Urothelium cell line (cell line): ENCODE data around the gene CENATAC.
A peak's percentile ranks its signal among the peaks of the same experiment; 100 is the strongest.
"Not testable (repeated sequence)": the region's sequence is repeated elsewhere in the genome, so short reads cannot be mapped to it uniquely, and the experiment has no call there.

Experiments used
- DNase-seq: peaks from one replicate; pipeline ENCODE4 v3.0.0; 2011; ENCODE audit warnings: low spot score, mixed read lengths
- FAIRE-seq: peaks from 2 replicates; lab custom pipeline; 2011; peaks lifted over from hg19 to GRCh38; lab: Jason Lieb, UNC

The CENATAC gene

DNA sequence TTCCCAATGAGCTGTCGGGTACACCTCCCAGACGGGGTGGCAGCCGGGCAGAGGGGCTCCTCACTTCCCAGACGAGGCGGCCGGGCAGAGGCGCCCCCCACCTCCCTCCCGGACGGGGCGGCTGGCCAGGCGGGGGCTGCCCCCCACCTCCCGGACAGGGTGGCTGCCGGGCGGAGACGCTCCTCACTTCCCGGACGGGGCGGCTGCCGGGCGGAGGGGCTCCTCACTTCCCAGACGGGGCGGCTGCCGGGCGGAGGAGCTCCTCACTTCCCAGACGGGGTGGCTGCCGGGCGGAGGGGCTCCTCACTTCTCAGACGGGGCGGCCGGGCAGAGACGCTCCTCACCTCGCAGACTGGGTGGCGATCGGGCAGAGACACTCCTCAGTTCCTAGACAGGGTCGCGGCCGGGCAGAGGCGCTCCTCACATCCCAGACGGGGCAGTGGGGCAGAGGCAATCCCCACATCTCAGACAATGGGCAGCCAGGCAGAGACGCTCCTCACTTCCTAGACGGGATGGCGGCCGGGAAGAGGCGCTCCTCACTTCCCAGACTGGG, 6.4 kb upstream of the CENATAC start:
- not testable (repeated sequence) for FAIRE-seq, DNase-seq

DNA sequence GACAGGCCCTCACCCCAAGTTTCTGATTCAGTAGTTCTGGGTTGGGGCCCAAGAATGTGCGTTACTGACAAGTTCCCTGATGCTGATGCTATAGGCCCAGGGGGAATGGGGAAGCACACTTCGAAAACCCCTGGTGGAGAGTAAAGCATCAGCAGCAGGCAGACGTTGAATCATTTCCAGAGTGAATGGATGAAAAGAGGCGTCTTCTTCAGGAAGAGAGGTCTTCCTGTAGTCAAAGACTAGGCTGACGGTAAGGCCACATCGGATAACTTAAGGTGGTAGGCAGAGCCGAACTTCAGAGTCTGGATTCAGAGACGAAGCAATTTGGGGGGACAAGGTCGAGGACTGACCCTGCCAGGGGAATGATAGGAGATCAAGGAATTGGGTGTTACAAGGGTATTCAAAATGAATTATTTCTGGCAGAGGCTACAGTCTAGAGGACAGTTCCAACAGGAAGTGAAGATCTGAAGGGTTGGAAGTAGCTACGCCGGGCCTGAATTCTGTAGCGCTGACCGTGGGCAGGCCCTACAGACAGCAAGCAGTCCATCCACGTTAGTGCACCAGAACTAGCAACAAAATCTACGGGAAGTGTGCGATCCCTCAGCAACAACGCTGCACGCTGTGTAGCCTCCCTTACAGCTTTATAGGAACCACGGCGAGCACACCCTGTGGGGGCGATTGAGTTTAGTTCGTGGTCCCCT, 862 bp upstream of the CENATAC start:
- peak; percentile 22 for DNase-seq
- FAIRE-seq, result no peak

DNA sequence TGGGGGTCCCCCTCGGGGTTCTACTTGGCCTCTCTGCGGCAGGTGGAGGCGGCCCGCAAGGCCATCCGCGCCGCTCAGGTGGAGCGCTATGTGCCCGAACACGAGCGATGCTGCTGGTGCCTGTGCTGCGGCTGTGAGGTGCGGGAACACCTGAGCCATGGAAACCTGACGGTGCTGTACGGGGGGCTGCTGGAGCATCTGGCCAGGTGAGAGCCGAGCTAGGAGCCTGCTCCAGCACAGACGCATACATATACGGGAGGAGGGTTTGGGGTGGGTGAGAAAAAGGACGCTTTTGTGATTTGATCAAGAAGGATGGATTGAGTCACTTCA, 415 bp downstream of the CENATAC start:
- no peak for FAIRE-seq

DNA sequence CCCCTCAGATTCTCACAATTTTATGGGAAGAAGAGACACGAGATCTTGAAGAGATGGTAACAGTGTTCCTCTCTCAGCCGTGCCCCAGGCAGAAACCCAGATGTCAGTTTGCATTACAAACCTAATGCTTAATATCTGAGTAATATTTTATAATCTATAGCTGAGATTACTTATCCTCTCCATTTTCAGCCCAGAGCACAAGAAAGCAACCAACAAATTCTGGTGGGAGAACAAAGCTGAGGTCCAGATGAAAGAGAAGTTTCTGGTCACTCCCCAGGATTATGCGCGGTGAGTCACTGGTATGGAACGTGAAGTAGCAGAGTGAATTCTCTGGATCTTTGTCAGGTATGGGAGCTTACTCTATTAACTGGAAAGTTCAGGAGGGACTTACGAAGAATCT, 884 bp downstream of the CENATAC start:
- DNase-seq (peak; percentile 46), FAIRE-seq (no peak)

More for the DNA sequence above, 415 bp downstream of the CENATAC start:
- DNase-seq, result no peak

DNA sequence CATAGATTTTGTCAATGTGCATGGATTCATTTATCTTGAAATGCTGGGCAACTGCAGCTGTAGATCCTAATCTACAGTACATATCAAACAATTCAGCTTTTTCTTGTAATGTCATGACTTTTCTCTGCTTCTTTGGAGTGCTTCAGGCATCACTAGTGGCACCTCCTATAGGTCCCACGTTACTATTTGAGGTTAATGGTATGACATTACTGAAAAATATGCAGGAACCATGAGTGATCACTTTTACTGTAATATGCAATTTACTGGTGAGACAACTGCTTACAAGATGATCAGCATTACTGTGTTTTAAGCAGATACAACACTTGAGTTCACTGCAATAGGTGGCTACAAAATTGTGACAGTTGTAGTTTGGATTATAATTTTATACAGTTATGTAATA, 3.0 kb downstream of the CENATAC start:
- DNase-seq (no peak), FAIRE-seq (no peak)

DNA sequence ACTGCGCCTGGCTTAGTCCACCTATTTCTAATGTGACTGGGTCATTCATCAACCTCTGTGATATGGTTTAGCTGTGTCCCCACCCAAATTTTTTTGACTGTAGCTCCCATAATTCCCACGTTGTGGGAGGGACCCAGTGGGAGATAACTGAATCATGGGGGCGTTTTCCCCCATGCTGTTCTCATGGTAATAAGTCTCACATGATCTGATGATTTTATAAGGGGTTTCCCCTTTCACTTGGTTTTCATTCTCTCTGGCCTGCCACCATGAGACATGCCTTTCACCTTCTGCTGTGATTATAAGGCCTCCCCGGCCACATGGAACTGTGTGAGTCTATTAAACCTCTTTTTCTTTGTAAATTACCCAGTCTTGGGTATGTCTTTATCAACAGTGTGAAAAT, 8.7 kb downstream of the CENATAC start:
- no peak for DNase-seq

DNA sequence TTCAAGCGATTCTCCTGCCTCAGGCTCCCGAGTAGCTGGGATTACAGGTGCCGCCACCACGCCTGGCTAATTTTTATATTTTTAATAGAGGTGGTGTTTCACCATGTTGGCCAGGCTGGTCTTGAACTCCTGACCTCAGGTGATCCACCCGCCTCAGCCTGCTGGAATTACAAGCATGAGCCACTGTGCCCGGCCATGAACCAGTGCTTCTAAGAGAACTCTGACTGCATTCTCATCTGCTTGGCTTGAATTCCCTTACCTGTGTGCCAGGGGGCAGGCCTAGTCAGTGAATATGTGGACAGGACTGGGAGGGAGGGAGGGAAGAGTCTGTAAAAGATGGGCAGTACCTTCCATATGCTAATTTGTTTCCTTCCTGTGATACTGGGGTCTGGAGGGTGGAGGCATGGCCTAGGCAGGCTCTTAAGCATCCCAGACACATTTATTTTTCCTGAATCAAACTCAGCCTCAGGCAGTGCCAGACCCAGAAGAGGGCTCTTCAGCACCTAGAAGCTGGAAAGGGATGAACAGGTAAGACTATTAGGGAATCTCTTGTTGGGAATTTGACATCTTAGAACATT, 13.6 kb downstream of the CENATAC start:
- FAIRE-seq, result no peak

More for the DNA sequence above, 8.7 kb downstream of the CENATAC start:
- no peak for FAIRE-seq

DNA sequence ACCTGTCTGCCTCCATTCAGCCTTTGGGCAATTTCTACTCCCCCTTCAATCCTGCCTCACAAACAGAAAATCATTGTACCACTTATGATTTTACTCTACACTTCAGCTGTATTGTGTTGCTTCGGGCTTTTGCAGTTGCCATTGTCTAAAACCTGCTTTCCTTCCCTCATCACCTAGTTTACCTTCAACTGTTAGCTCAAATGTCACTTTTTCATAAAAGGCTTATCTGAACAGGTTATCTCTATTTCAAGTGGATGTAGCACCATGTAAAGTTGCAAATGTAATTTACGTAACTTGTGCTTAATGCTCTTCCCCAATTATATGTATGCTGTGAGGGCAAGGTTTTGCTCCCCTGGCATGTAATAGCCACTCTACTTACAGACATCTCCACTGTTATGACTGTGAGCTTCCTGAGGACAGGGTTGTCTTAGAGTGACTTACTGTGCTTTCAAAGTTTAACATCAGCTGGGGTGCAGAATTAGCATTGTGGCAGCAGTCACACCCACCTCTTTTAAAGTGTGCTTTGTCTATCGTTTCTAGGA, 14.8 kb downstream of the CENATAC start:
- no peak for FAIRE-seq
- no peak for DNase-seq

More for the DNA sequence above, 13.6 kb downstream of the CENATAC start:
- DNase-seq, result no peak

DNA sequence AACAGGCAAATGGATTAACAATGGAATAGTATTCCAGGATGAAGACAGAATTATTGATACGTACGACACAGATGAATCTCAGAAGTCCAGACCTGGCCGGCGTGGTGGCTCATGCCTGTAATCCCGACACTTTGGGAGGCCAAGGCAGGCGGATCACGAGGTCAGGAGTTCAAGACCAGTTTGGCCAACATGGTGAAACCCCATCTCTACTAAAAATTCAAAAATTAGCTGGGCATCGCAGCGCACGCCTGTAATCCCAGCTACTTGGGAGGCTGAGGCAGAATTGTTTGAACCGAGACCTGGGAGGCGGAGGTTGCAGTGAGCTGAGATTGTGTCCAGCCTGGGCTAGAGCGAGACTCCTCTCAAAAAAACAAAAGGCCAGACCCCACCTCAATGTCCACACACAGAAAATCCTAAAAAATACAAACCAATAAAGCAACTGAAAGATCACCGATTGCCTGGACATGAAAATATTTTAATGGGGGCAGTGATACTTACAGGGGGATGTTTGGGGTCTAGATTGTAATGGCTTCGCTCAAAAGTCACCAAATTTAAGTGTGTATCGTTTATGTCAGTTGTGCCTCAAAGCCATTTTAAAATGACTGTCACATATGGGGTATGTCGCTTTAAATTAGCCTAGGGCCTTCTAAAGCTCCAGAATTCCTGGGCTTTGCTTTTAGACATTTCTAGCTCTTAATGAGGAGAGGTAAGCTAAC, 16.4 kb downstream of the CENATAC start:
- DNase-seq (no peak), FAIRE-seq (no peak)

DNA sequence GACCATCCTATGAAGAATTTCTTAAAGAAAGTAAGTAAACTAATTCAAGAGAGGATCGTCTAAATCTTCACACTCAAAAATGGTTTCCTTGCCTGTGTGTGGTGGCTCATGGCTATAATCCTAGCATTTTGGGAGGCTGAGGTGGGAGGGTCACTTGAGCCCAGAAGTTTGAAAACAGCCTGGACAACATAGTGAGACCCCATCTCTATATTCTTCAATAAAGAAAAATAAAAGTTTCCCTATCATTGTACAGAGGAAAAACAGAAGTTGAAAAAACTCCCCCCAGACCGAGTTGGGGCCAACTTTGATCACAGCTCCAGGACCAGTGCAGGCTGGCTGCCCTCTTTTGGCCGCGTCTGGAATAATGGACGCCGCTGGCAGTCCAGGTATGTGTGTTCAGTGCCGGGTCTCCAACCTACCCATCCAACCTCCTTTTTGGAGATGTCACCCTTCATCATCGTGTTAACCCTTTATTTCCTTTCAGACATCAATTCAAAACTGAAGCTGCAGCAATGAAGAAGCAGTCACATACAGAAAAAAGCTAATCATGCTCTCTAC, 17.2 kb downstream of the CENATAC start:
- no peak for DNase-seq
- no peak for FAIRE-seq

DNA sequence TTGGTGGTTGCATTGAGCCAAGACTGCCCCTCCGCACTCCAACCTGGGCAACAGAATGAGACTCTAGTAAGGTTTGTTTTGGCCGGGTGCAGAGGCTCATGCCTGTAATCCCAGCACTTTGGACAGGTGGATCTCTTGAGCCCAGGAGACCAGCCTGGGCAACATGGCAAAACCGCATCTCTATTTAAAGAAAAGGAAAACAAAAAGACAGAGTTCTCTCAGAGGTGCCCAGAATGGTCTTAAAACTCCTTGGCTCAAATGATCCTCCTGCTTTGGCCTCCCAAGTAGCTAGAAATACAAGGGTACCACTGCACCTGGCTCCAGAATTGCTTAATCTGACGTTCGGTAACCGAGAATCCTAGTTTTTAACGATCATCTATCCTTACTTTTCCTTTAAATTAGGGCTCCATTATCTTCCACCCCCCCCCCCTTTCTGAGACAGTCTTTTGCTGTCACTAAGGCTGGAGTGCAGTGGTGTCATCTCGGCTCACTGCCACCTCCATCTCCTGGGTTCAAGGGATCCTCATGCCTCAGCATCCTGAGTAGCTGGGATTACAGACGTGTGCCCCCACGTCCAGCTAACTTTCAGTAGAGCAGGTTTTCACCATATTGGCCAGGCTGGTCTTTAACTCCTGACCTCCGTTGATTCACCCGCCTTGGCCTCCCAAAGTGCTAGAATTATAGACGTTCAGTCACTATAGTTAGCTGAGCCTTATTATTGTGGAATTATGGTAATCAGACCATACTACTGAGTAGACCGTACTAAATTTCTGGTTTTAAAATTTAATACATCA, 18.5 kb downstream of the CENATAC start:
- no peak for FAIRE-seq
- DNase-seq, result no peak

DNA sequence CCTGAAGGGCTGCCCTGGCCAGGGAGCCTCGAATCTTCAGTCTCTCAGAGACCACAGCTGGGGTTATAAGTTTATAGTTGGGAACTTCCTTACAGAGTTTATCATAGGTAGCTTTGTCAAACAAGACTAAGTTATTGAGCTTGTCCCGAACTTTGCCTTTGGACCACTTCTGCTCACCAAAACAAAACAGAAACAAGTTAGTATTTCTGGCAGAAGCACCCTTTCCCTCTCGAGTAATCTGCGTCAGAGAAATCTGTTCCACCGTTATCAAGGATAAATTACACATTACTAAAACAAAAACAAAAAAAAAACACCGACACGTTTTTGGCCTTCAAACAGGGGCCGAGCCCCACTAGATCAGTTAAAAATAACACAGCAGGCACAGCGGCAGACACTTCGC, 19.4 kb downstream of the CENATAC start:
- FAIRE-seq, DNase-seq: not testable (repeated sequence)

DNA sequence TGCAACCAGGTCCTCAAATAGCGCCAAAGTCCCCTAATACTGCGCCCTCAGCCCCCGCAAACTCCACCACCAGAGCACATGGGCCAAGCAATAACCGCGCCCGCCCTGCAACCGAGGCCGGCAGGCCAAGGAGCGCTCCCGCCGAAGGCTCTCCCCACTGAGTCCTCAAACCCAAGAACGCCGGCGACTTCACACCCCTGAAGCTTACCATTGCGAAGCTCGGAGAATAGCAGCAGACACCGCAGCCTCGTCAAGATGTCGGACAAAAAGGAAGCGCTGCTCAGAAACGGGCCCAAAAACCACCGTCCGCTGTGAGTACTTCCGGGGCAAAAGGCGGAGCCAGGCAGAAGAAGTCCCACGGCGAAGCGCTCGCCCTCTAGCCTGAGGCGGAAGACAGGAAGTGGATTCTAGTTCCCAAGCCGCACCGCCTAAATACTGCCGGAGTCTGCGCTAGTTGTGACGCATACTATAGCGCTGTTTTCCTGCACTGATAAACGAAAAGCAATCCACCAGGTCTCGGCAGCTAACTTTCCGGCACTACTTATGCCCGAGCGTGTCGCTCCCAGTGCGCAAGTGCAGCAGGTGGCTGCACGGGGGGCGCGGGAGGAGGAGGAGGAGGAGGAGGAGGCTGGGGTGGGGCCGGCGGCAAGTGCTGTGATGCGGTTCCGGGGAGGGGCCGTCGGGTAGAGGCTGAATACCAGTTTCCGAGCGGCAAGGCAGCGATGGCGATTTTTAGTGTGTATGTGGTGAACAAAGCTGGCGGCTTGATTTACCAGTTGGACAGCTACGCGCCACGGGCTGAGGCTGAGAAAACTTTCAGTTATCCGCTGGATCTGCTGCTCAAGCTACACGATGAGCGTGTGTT, 20.4 kb downstream of the CENATAC start, which contains the start of the genes RPS25 and TRAPPC4:
RPS25 (minus strand) TSS at position 270 of the 865 bp plus-strand sequence; CDS start at position 211, 59 bp downstream.
TRAPPC4 (plus strand) TSS at position 693 of the 865 bp plus-strand sequence; CDS start at position 723, 30 bp downstream.
- FAIRE-seq (no peak), DNase-seq (peak; percentile 88)

DNA sequence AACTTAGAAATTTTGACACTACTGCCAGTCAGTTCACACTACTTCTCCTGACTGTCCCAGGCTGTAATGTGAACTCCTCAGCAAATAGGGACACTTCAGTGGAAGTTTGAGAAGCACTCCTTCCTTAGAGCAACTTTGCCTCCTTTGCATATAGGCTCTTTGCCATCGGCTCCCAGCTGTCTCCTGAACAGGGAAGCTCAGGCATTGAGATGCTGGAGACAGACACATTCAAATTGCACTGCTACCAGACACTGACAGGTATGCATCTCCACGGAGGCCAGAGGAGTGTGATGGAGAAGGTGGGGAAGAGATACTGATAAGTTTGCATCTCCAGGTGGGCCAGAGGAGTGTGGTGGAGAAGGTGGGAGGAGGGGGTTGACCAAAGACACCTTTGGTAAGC, 22.1 kb downstream of the CENATAC start:
- FAIRE-seq, result no peak
- DNase-seq, result no peak

DNA sequence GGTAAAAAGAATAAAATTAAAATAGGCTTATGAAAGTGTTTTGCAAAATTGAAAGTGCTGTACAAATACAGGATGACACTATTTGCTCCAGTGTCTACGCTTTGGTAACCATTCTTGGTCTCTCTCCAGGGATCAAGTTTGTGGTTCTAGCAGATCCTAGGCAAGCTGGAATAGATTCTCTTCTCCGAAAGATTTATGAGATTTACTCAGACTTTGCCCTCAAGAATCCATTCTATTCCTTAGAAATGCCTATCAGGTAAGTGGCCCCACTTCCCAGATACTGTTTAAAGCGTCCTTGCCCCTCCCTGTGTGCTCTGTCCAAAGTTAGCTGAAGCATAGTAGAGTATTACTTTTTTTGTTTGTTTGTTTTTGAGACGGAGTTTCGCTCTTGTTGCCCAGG, 23.7 kb downstream of the CENATAC start:
- no peak for DNase-seq
- FAIRE-seq, result no peak

DNA sequence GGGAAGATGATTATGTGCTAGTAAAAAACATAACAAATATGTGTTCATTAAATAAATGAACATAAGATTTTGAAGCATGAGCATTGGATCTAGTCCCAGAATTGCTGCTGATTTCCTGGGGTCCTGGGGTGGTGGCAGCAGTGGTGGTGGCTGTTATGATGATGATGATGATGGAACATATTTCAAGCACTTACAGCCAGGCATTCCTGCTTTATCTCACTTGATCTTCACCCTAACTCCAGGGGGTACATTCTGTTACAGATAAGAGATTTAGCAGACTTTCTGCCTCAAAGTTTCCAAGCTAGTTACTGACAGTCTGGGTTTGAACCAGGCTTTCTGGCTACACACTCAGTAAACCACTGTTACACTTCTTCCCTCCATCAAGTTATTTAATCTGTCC, 25.8 kb downstream of the CENATAC start:
- FAIRE-seq (no peak), DNase-seq (no peak)

DNA sequence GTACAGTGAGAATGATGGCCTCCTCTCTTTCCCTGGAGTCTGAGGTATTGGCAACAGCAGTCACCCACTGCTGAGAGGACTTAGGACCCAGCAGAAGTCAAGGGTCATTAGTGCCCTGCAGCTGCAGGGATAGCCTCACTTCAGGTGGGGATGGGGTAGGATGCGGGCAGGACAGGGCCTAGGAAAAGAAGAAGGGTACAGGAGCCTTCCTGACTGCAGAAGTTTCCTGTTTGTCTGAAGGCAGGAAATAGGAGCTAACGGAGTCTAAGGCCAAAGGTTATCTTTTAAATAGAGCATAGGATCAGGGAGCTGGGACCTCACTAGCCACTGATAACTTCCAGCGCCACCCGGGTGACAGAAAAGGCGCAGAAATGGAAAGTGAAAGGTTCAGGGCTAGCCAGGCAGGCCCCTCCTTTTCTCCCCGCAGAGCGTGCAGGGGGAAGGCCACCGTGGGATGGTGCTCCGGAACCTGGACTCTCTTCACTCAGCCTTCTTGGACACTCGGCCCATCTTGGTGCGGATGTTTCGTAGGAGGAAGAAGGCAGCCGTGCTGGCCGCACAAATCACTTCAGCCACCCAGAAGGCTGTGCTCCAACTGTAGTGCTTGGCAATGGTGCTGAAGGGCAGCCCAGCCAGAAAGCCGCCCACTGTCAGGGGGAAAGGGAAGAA, 26.6 kb downstream of the CENATAC start:
- FAIRE-seq (no peak), DNase-seq (no peak)

DNA sequence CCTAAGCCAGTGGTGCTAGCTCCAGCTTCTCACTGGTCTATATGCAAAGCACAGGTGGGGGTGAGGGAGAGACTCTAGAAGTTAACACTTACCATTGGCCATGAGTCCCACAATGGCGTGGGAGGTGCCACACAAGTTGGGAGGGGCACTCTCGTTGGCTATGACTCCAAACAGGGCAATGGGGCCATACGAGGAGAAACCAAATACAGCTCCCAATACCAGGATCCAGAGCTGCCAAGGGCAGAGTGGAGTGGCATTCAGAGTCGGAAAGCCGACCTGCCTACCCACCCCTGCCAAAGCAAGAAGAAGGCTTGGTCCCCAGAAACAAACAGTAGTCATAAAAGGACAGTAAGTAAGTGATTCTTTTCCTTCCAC, 27.1 kb downstream of the CENATAC start:
- DNase-seq, result no peak
- no peak for FAIRE-seq

DNA sequence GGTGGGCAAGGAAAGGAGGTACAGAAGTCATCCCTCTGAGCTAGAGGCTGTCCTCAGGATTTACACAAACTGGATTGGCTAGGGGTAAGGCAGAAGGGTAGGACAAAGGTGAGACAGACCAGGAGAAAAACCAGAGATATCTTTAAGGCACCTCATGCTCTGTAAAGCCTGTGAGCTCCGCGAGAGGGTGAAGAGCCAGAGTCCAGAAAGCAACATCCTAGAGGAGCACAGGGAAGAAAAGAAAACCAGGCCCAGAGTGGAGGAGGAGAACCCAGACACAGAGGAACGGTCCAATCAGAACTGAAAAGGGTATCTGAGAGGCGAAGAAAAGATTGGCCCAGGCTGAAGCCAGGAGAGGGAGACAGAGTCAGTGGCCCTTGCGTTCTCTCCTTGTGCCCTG, 27.6 kb downstream of the CENATAC start:
- FAIRE-seq (no peak), DNase-seq (no peak)
